RWPE1 (cell line): Measurements from ENCODE around the gene F12.

Experiments
- CTCF ChIA-PET: fragments of 350-600 bp; sonication (Branson Sonifier 250); formaldehyde crosslinking; extraction: SDS; loops from one replicate; lab custom pipeline; 2021; lab: Yijun Ruan, JAX
- POLR2A ChIA-PET: fragments of 400-600 bp; formaldehyde crosslinking; extraction: SDS; loops from one replicate; lab custom pipeline; 2020; ENCODE audit warnings: antibody characterized with exemption; ENCODE audit not compliant: low non-redundant PET; lab: Yijun Ruan, JAX
- DNase-seq: peaks from one replicate; pipeline ENCODE4 v3.0.0; 2012; ENCODE audit warnings: low spot score
- H3K27ac ChIP-seq: fragments of 450-650 bp; 2 replicates; pipeline ENCODE4 v1.5.1; 2017
- TF ChIP-seq, protein P1 (sequence below): fragments of 450-650 bp; conservative IDR thresholded peaks from 2 replicates; pipeline ENCODE4 v1.5.1; 2017; ENCODE audit warnings: low read depth, mild to moderate bottlenecking

Gene F12

DNA sequence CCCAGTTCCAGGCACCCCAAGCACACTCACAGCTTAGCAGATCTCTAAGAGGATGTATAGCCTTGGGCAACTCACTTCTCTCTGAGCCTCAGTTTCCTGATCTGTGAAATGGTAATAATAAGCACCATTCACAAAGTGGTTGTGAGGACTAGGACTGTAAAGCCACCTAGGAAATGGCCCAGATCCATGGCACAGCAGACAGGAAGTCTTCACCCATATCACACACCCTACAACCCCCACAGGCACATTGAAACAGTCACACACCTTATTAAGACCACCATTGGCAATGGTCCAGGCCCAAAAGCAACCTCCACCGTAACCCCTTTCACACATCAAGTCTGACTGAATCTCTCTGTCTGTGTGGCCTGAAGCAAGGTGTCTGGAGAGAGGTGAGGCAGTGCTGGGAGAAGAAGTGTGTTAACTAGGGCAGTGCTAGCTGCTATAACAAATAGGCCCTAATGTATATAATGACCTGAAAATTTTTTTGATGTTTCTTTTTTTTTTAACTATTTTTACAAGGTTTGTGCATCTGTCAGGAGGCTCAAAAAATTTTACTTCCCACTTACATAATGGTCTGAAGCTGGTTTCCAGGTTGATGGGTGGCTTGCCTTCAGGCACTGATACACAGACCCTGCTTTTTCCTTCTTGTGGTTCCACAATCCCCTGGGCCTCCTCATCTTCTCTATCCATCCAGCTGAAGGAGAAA lies 54.0 kb downstream of the F12 start:
- ChIA-PET POLR2A (no interaction called here), CTCF (interaction anchor here (0.8 to 1.7 kb wide), 3 partner anchors 13 to 47 kb away, joined by 3 to 10 read pairs (median 5); no protein-coding TSS in a partner anchor)
- no peak overlapping the region for H3K27ac ChIP-seq
- no peak for DNase-seq
- TF ChIP-seq, protein P1, sequence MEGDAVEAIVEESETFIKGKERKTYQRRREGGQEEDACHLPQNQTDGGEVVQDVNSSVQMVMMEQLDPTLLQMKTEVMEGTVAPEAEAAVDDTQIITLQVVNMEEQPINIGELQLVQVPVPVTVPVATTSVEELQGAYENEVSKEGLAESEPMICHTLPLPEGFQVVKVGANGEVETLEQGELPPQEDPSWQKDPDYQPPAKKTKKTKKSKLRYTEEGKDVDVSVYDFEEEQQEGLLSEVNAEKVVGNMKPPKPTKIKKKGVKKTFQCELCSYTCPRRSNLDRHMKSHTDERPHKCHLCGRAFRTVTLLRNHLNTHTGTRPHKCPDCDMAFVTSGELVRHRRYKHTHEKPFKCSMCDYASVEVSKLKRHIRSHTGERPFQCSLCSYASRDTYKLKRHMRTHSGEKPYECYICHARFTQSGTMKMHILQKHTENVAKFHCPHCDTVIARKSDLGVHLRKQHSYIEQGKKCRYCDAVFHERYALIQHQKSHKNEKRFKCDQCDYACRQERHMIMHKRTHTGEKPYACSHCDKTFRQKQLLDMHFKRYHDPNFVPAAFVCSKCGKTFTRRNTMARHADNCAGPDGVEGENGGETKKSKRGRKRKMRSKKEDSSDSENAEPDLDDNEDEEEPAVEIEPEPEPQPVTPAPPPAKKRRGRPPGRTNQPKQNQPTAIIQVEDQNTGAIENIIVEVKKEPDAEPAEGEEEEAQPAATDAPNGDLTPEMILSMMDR = no peak

DNA sequence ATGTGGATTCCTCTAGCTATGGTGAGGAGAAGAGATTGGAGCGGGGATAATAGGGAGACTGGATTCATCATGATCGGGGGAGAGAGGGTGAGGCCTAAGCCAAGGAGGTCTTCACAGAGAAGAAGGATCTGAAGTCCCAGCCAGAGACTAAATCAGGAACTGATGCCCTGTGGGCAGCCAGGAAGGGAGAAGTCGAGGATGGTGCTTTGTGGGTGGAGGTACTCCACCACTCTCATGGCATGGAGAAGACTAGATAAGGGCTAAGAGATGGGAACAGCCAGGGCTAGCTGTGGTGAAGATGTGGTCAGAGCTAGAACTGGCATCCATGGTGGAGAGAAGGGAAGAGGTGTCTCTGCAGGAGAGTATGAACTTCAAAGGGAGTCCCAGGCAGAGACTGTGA lies 54.7 kb downstream of the F12 start:
- TF ChIP-seq, protein P1 = no peak
- POLR2A ChIA-PET = no interaction called here
- CTCF ChIA-PET = interaction anchor here (1.2 kb wide), 1 partner anchor 14 kb away, joined by 5 read pairs; no protein-coding TSS in a partner anchor
- H3K27ac ChIP-seq = no peak overlapping the region
- no peak for DNase-seq

- CTCF ChIA-PET = interaction anchor here (1.2 kb wide), 1 partner anchor 14 kb away, joined by 5 read pairs; no protein-coding TSS in a partner anchor
- DNase-seq = no peak
- TF ChIP-seq, protein P1 = no peak
- H3K27ac ChIP-seq = no peak overlapping the region
- POLR2A ChIA-PET = no interaction called here
Measured at GRCh38 chr5:177354256-177354655, 55.1 kb downstream of the F12 start.

DNA sequence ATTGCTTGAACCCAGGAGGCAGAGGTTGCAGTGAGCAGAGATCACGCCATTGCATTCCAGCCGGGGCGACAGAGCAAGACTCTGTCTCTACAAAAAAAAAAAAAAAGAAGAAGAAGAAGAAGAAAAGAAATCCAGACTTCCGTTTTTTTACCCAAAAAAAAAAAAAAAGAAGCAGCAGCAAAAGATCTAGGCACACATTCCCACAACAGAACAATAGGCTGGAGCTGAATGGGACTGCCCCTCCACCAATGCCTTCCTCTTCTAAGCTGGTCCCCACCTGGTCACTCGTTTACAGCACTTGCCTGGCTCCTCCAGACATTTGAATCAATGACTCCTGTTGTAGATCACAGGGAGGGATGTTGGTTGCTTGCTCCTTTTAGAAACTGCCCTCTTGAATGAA lies 56.3 kb downstream of the F12 start:
- POLR2A ChIA-PET = no interaction called here
- TF ChIP-seq, protein P1 = no peak
- CTCF ChIA-PET = no interaction called here
- no peak overlapping the region for H3K27ac ChIP-seq
- DNase-seq = no peak
